Peyer's patch (tissue), 4 donors: ENCODE measurements around the gene CHTF18. TPM values are rescaled to one million over a fixed set of nuclear protein-coding genes. Genes with fewer than 3 reads are reported as not detected.

Experiments used
- DNase-seq, 3 donors: peaks; one replicate each; pipeline ENCODE4 v3.0.0-alpha.2; 2017 to 2019
- H3K27ac ChIP-seq, 4 donors: fragments of 200-600 bp; sonication (generic); one replicate each; pipeline ENCODE4 v1.5.1; 2016 to 2019
- H3K27me3 ChIP-seq, 2 donors: fragments of 200-600 bp; sonication (generic); one replicate each; pipeline ENCODE4 v1.5.1; 2019
- H3K36me3 ChIP-seq, 3 donors: fragments of 200-600 bp; sonication (generic); one replicate each; pipeline ENCODE4 v1.5.1; 2016 to 2019
- H3K4me1 ChIP-seq, 4 donors: fragments of 200-600 bp; sonication (generic); one replicate each; pipeline ENCODE4 v1.5.1; 2016 to 2019
- H3K4me3 ChIP-seq, 4 donors: fragments of 200-600 bp; sonication (generic); 1 replicate in 3 of 4; 2 replicates in 1 of 4; pipeline ENCODE4 v1.5.1; 2016 to 2019; ENCODE audit warnings: mild to moderate bottlenecking in 1 of 4
- H3K9me3 ChIP-seq, 4 donors: fragments of 200-600 bp; sonication (generic); one replicate each; pipeline ENCODE4 v1.5.1; 2016 to 2019; ENCODE audit warnings: mild to moderate bottlenecking in 1 of 4
- POLR2A ChIP-seq, 2 donors: fragments of 450-650 bp; IDR thresholded peaks; one replicate each; pipeline ENCODE4 v1.5.1; 2017; ENCODE audit warnings: antibody characterized with exemption in 2 of 2, mild to moderate bottlenecking in 2 of 2, moderate library complexity in 2 of 2
- total RNA-seq, 4 donors: library from RNA; depleted of rRNA; stranded (reverse); fragments of >200 nt; gene quantifications; one replicate each; pipeline ENCODE4 v1.1.0, GENCODE V29; 2016
- TF ChIP-seq, protein P1 (sequence below), 6 experiments: fragments of 450-650 bp in 4 of 6; fragments of 200-600 bp in 2 of 6; sonication (generic) in 1 of 6; IDR thresholded peaks; one replicate each; pipeline ENCODE4 v1.5.1; 2017 to 2019; ENCODE audit warnings: antibody characterized with exemption in 6 of 6, mild to moderate bottlenecking in 3 of 6, moderate library complexity in 1 of 6

The CHTF18 gene
- total RNA-seq, 4 donors from 2014 or later, result 12.1 to 91.6 (median 19.0) TPM

DNA sequence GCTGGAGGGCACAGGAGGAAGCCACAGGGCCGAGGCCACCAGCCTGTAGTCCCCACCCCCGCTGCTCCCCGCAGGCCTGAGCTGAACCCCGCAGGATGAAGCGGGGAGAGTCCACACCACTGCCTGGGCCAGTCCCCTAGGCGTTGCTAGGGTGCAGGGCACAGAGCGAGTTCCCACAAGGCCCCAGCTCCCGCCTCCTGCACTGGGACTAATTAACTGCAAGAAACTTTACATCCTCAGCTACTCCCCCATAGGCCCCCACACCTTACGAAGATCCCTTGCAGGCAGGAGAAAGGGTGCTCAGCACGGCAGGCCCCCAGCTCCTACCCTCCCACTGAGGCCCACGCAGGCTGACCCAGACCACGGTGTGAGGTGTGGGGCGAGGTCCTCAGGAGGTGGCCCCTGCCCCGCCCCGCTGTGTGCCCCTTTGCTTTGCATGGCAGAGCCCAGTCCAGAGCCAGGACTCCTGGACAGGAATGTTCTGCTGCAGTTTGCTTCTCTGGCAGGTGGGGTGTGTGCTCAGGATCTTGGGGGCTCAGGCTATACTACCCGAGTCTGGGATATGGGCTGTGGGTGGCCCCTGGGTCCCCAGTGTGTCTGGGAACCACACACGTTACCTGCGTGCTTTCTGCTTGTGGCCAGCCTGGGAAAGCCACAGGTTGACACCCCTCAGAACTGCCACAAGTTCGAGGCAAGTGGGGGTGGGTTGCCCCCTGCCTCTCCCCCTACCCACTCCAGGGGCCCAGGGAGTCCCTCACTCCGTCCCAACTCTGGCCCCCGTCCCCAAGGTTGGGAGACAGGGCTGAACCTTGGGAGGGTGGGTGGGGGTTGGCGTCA, 10.9 kb downstream of the CHTF18 start:
- TF ChIP-seq, protein P1, sequence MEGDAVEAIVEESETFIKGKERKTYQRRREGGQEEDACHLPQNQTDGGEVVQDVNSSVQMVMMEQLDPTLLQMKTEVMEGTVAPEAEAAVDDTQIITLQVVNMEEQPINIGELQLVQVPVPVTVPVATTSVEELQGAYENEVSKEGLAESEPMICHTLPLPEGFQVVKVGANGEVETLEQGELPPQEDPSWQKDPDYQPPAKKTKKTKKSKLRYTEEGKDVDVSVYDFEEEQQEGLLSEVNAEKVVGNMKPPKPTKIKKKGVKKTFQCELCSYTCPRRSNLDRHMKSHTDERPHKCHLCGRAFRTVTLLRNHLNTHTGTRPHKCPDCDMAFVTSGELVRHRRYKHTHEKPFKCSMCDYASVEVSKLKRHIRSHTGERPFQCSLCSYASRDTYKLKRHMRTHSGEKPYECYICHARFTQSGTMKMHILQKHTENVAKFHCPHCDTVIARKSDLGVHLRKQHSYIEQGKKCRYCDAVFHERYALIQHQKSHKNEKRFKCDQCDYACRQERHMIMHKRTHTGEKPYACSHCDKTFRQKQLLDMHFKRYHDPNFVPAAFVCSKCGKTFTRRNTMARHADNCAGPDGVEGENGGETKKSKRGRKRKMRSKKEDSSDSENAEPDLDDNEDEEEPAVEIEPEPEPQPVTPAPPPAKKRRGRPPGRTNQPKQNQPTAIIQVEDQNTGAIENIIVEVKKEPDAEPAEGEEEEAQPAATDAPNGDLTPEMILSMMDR (IDR thresholded peaks at IDR 0.05), result no peak
- no peak for TF ChIP-seq POLR2A (IDR thresholded peaks at IDR 0.05)
- Histone ChIP-seq H3K27me3 (peaks cover 0 to 21% of the 10 kb centered on the region in 2 donors), H3K4me1 (peaks cover 0 to 3% (median 0%) of the 10 kb centered on the region in 4 donors), H3K4me3 (no peak overlapping the region), H3K9me3 (no peaks in the 10 kb centered on the region), H3K27ac (no peak overlapping the region), H3K36me3 (no peaks in the 10 kb centered on the region)
- no peak for DNase-seq

DNA sequence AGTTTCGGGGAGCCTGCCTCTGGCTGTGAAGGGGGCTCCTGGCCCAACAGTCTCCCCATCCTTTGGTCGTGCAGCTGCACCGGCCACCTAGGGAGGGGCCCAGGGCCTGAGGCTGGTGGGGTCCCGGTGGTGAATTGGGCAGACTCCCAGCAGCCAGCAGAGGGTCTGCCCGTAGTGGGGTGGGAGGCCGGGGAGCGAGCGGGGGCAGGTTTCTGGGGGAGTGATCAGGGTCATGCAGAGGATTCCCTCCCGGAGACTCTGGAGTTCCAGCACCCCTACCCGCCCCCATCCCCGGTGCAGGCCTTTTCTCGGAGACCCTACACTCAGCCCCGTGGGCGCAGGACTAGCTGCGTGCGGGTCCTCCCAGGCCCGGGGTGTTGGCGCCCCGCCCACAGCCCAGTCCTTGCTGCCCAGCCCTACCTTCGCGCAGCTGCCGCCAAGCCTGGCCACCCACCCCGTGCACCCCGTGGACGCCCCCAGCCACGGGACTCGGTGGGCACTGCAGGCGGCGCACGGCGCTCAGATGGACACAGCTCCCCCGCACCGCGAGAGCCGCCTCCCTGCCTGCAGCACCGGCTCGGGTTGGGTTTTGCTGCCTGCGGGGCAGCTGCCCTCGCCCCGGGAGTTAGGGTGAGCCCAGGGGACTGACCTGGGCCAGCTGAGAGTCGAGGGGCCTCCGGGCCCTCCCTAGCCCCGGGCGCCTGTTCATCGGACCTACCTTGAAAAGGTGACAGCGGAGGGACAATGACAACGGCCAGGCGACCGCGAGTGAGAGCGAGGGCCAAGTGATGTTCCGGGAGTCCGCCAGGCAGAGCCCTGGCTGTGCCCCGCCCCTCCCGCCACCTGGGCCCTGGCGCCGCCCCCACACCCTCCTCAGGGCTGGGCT, 11.8 kb downstream of the CHTF18 start, which contains the start of gene GNG13:
Gene GNG13, minus strand, starts transcription at position 787 of the 886 bp plus-strand sequence. CDS start 1,657 bp downstream, outside the sequence.
- TF ChIP-seq POLR2A (IDR thresholded peaks at IDR 0.05), result no peak
- TF ChIP-seq, protein P1 (IDR thresholded peaks at IDR 0.05), result no peak
- no peak for DNase-seq
- Histone ChIP-seq H3K36me3 (no peaks in the 10 kb centered on the region), H3K4me3 (no peak within 1 kb of the TSS), H3K27me3 (peaks cover 0 to 21% of the 10 kb centered on the region in 2 donors), H3K4me1 (peaks cover 0 to 3% (median 0%) of the 10 kb centered on the region in 4 donors), H3K9me3 (no peaks in the 10 kb centered on the region), H3K27ac (no peak within 1 kb of the TSS)

DNA sequence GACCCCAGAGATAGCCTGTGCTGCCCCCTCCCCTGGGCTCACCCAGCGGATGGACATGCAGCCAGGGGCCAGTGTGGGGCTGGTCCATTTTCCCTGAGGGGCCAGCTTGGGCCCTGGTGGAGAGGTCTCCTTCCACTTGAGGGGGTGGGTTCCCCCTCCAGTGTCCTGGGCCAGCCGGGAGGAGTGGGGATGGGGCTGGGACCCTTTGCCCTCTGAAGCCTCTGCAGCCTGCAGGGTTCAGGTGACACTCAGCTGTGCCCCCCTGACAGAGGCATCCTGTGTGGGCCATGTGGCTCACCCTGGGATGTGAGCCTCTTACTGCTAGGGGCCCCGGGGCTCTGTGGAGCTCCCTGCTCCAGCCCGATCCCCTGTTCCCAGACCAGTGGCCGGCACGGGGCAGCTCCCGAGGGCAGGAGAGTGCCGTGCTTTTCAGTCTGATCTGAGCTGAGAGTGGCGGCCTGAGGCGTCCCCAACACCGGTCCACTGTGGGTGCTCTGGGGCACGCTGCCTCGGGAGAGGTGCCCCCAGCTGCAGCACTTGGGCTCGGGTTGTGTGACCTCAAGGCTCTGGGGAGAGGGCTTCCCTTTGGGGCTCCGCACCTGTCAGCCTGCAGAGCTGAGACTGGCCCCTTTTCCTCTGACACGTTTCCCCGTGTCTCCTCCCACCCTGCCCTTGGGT, 12.6 kb downstream of the CHTF18 start:
- no peak for DNase-seq
- Histone ChIP-seq H3K9me3 (no peaks in the 10 kb centered on the region), H3K27me3 (peaks cover 0 to 21% of the 10 kb centered on the region in 2 donors), H3K27ac (no peak overlapping the region), H3K36me3 (no peaks in the 10 kb centered on the region), H3K4me1 (peaks cover 0 to 3% (median 0%) of the 10 kb centered on the region in 4 donors), H3K4me3 (no peak overlapping the region)
- TF ChIP-seq, protein P1 (IDR thresholded peaks at IDR 0.05), result no peak
- TF ChIP-seq POLR2A (IDR thresholded peaks at IDR 0.05), result no peak

DNA sequence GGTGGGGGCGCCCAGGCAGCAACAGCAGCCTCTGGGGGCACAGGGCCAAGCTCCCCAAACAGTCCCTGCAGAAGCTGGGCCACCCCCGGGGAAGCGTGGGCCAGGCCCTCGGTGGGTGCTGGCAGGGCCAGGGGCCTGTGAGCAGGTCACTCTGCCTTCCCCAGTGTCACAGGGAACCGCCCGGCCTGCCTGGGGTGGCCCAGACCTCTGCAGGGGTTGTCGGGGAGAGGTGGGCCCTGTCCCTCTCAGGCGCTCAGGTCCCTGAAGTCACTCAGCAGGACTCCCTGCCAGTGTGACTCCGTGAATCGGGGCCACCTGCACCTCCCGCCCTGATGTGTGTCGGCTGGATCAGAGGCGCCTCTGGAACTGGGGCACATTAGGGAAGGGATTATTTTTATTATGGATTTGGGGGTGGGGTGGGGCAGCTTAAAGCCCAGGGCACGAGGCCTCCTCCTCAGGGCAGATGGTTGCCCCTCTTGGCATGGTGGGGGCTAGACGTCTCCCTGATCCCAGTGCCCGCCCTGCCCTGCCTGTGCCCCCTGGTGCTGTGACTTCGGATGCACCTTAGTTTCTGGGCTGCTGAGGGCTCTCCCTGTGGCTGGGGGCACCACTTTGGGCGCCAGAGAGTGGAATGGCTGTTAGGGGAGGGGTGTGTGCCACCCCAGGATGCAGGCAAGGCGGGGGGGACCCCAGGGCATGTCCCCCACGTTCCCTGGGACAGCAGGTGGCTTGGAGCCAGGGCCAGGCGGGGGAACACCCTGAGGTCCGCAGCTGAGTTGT, 13.4 kb downstream of the CHTF18 start:
- TF ChIP-seq, protein P1 (IDR thresholded peaks at IDR 0.05), result no peak
- TF ChIP-seq POLR2A (IDR thresholded peaks at IDR 0.05), result no peak
- Histone ChIP-seq H3K4me3 (no peak overlapping the region), H3K27ac (no peak overlapping the region), H3K4me1 (peaks cover 0 to 3% (median 0%) of the 10 kb centered on the region in 4 donors), H3K36me3 (no peaks in the 10 kb centered on the region), H3K27me3 (peaks cover 0 to 21% of the 10 kb centered on the region in 2 donors), H3K9me3 (no peaks in the 10 kb centered on the region)
- no peak for DNase-seq
